ENCODE measurements around the gene SIAE. TPM values are rescaled to one million over a fixed set of nuclear protein-coding genes. Genes with fewer than 3 reads are reported as not detected.

Gene SIAE
- total and polyA plus RNA-seq, 2 of the 8 experiments (the other 6 are each of a cell fraction or from before 2014, with no cell fraction given), result 2.3 to 3.7 TPM

GRCh38 chr11:124707829-124708228, 34.3 kb upstream of the SIAE start:
- FAIRE-seq, result no peak
- H2AFZ ChIP-seq (ENCODE audit: low read length), result no peak overlapping the region
- H3K27me3 ChIP-seq (replicated peaks in 1 of 4; ENCODE audit: control insufficient read depth in 3 of 4, extremely low read depth in 1 of 4, insufficient read depth in 3 of 4, low read length in 3 of 4), result no peaks in the 10 kb centered on the region
- H3K27ac ChIP-seq (ENCODE audit: low read depth, low read length), result no peak overlapping the region
- H4K20me1 ChIP-seq (replicated peaks in 1 of 2; ENCODE audit: control insufficient read depth in 1 of 2, insufficient read depth in 2 of 2, low read length in 2 of 2), result no peaks in the 10 kb centered on the region
- ChIA-PET CTCF (ENCODE audit: partially characterized antibody) (no interaction called here), POLR2A (ENCODE audit: partially characterized antibody) (no interaction called here)
- no peak overlapping the region for H3K4me3 ChIP-seq (ENCODE audit: extremely low read depth in 1 of 4, insufficient read depth in 2 of 4, low read depth in 3 of 4, low read length in 4 of 4)
- 92% methylated on average over 4 of the region's 4 CpGs; no CpG with 5 or more reads in 1 of the 2 experiments for WGBS, 2 experiments (ENCODE audit: extremely low coverage in 1 of 2, insufficient coverage in 1 of 2, insufficient read length in 1 of 2, insufficient replicate concordance in 2 of 2, low coverage in 1 of 2, low lambda C conversion rate in 2 of 2, missing lambda C conversion rate in 1 of 2)
- H3K56ac ChIP-seq (replicated peaks; ENCODE audit: insufficient read length, low read depth, low read length), result no peak overlapping the region
- no peak overlapping the region for H4K8ac ChIP-seq (ENCODE audit: extremely low read depth, insufficient read depth, low read length)
- no peak for DNase-seq (ENCODE audit: low read depth in 1 of 2, low spot score in 2 of 2)
- no peak overlapping the region for H4K91ac ChIP-seq (replicated peaks; ENCODE audit: insufficient read length, low read length)
- no peaks in the 10 kb centered on the region for H3K79me2 ChIP-seq (ENCODE audit: control insufficient read depth in 1 of 2, insufficient read depth in 2 of 2, low read length in 2 of 2)
- no peak overlapping the region for H2BK20ac ChIP-seq (ENCODE audit: low read length)
- H3K14ac ChIP-seq (ENCODE audit: insufficient read length), result no peak overlapping the region
- no peak overlapping the region for H3K23ac ChIP-seq (ENCODE audit: insufficient read length)
- H3K4ac ChIP-seq (replicated peaks; ENCODE audit: insufficient read length, low read depth, low read length), result no peak overlapping the region
- TF ChIP-seq SP1 (IDR thresholded peaks at IDR 0.05; ENCODE audit: low read depth, low read length) (no peak), ATF2 (IDR thresholded peaks at IDR 0.05; ENCODE audit: low read length) (no peak), SP2 (IDR thresholded peaks at IDR 0.05; ENCODE audit: low read length) (no peak), KDM5A (IDR thresholded peaks at IDR 0.05; ENCODE audit: low read length) (no peak), HDAC2 (IDR thresholded peaks at IDR 0.05; ENCODE audit: borderline replicate concordance in 1 of 2, low read depth in 2 of 2, low read length in 2 of 2) (no peak), SAP30 (IDR thresholded peaks at IDR 0.05; ENCODE audit: insufficient read depth, insufficient replicate concordance, low read length) (no peak)
- no peak overlapping the region for H2BK15ac ChIP-seq (ENCODE audit: low read length)
- no peaks in the 10 kb centered on the region for H3K23me2 ChIP-seq (ENCODE audit: low read depth, low read length)
- no peak overlapping the region for H4K5ac ChIP-seq (ENCODE audit: insufficient read length, low read depth, low read length)
- no peaks in the 10 kb centered on the region for H3K36me3 ChIP-seq (ENCODE audit: control insufficient read depth in 2 of 4, insufficient read depth in 4 of 4, low read length in 3 of 4)
- no peak overlapping the region for H2BK5ac ChIP-seq (ENCODE audit: low read depth, low read length)
- H3K4me1 ChIP-seq (replicated peaks in 1 of 4; ENCODE audit: control insufficient read depth in 3 of 4, insufficient read depth in 4 of 4, low read length in 3 of 4), result no peaks in the 10 kb centered on the region
- no peak overlapping the region for H3K9ac ChIP-seq (replicated peaks in 1 of 4; ENCODE audit: extremely low read depth in 1 of 4, low read depth in 3 of 4, low read length in 3 of 4)
- H3K18ac ChIP-seq (ENCODE audit: extremely low read depth, low read length), result no peak overlapping the region
- H2BK120ac ChIP-seq (replicated peaks; ENCODE audit: low read depth, low read length), result no peak overlapping the region
- no peaks in the 10 kb centered on the region for H3K79me1 ChIP-seq (ENCODE audit: low read depth, low read length)
- H3K9me3 ChIP-seq (ENCODE audit: insufficient read depth in 2 of 2, low read depth in 1 of 2, low read length in 1 of 2), result peaks cover 0 to 4% of the 10 kb centered on the region in 2 experiments; a peak in 2 of 4 replicates
- H2AK5ac ChIP-seq (ENCODE audit: low read depth, low read length), result no peak overlapping the region
- no peak overlapping the region for H3K4me2 ChIP-seq (ENCODE audit: insufficient read depth in 1 of 2, low read depth in 2 of 2, low read length in 2 of 2)
- H2BK12ac ChIP-seq (ENCODE audit: low read depth, low read length), result no peak overlapping the region
